Transverse colon (tissue), 4 donors: Measurements from ENCODE around the gene CNTN1.

Experiments used
- CTCF ChIP-seq, 5 experiments: fragments of 200-600 bp in 3 of 5; fragments of 450-650 bp in 2 of 5; sonication (generic) in 3 of 5; IDR thresholded peaks; 1 replicate in 2 of 5; 2 replicates in 3 of 5; pipeline ENCODE4 v1.5.1; 2016 to 2017; ENCODE audit warnings: antibody characterized with exemption in 5 of 5, inconsistent platforms in 3 of 5, mild to moderate bottlenecking in 2 of 5, moderate library complexity in 1 of 5
- EP300 ChIP-seq: sonication (generic); formaldehyde crosslinking; IDR thresholded peaks from one replicate; pipeline ENCODE4 v1.6.1; 2017; ENCODE audit warnings: antibody characterized with exemption, low read depth
- POLR2A ChIP-seq: fragments of 450-650 bp; IDR thresholded peaks from one replicate; pipeline ENCODE4 v1.6.1; 2016; ENCODE audit warnings: antibody characterized with exemption, mild to moderate bottlenecking, moderate library complexity
- POLR2AphosphoS5 ChIP-seq, 3 donors: sonication (generic); formaldehyde crosslinking; IDR thresholded peaks; one replicate each; pipeline ENCODE4 v1.6.1; 2016; ENCODE audit warnings: antibody characterized with exemption in 3 of 3

GRCh38 chr12:40988355-40988754 lies 296.1 kb downstream of the CNTN1 start:
- TF ChIP-seq POLR2AphosphoS5 (IDR thresholded peaks at IDR 0.05) = no peak
- no peak for TF ChIP-seq CTCF (IDR thresholded peaks at IDR 0.05)
- TF ChIP-seq POLR2A = no peak
- no peak for TF ChIP-seq EP300
